HG03095 (cell line): ENCODE measurements around the gene CD74.

Source experiments
- ATAC-seq: cut with Tn5 transposase; IDR thresholded peaks from one replicate; pipeline ENCODE4 v1.9.1; 2021; ENCODE audit warnings: moderate library complexity; ENCODE audit not compliant: unreplicated experiment

Gene CD74

GRCh38 chr5:150368526-150368925 lies 44.2 kb downstream of the CD74 start:
- no peak for ATAC-seq

- ATAC-seq: no peak
Measured at GRCh38 chr5:150364004-150364403, 48.7 kb downstream of the CD74 start.

- no peak for ATAC-seq
Measured at GRCh38 chr5:150363185-150363584, 49.5 kb downstream of the CD74 start.

- ATAC-seq: peak; percentile 30
Measured at GRCh38 chr5:150361301-150361700, 51.4 kb downstream of the CD74 start.

- ATAC-seq: no peak
Measured at GRCh38 chr5:150358261-150359095, 54.2 kb downstream of the CD74 start.

GRCh38 chr5:150357326-150358260 lies 55.1 kb downstream of the CD74 start, which contains the start of gene TCOF1:
Gene TCOF1 (plus strand): TSS chr5:150357697. CDS start chr5:150357747, 50 bp downstream.
- ATAC-seq: peak; percentile 92

GRCh38 chr5:150356575-150357294 lies 56.0 kb downstream of the CD74 start:
- ATAC-seq: no peak

- ATAC-seq: no peak
Measured at GRCh38 chr5:150355791-150356190, 56.9 kb downstream of the CD74 start.

GRCh38 chr5:150353032-150353675 lies 59.6 kb downstream of the CD74 start:
- no peak for ATAC-seq

- ATAC-seq: no peak
Measured at GRCh38 chr5:150352244-150353031, 60.3 kb downstream of the CD74 start.
